Smooth muscle cell (in vitro differentiated cells): ENCODE data around the gene TNFRSF4. TPM values are rescaled to one million over a fixed set of nuclear protein-coding genes. Genes with fewer than 3 reads are reported as not detected.

Experiments
- DNase-seq: peaks from one replicate; lab custom pipeline; 2025; ENCODE audit not compliant: unreplicated experiment; lab: John Stamatoyannopoulos, UW
- H2AFZ ChIP-seq: fragments of 200-600 bp; sonication (generic); 2 replicates; pipeline ENCODE4 v1.6.0; 2016; ENCODE audit warnings: antibody characterized with exemption, low read depth, mild to moderate bottlenecking
- H3F3A ChIP-seq: fragments of 200-600 bp; sonication (generic); 2 replicates; pipeline ENCODE4 v1.6.0; 2017; ENCODE audit warnings: antibody characterized with exemption, low read depth
- H3K27ac ChIP-seq: fragments of 200-600 bp; sonication (generic); 2 replicates; pipeline ENCODE4 v1.5.1; 2016; ENCODE audit warnings: low read depth, mild to moderate bottlenecking
- H3K27me3 ChIP-seq: fragments of 200-600 bp; sonication (generic); 2 replicates; pipeline ENCODE4 v1.6.1; 2016; ENCODE audit warnings: low read depth, mild to moderate bottlenecking
- H3K36me3 ChIP-seq: fragments of 200-600 bp; sonication (generic); 2 replicates; pipeline ENCODE4 v1.5.1; 2016; ENCODE audit warnings: low read depth
- H3K4me1 ChIP-seq: fragments of 200-600 bp; sonication (generic); 2 replicates; pipeline ENCODE4 v1.5.1; 2016; ENCODE audit warnings: low read depth
- H3K4me2 ChIP-seq: fragments of 200-600 bp; sonication (generic); 2 replicates; pipeline ENCODE4 v1.6.0; 2016; ENCODE audit warnings: mild to moderate bottlenecking
- H3K4me3 ChIP-seq: fragments of 200-600 bp; sonication (generic); 2 replicates; pipeline ENCODE4 v1.5.1; 2016; ENCODE audit warnings: mild to moderate bottlenecking
- H3K79me2 ChIP-seq: fragments of 200-600 bp; sonication (generic); 2 replicates; pipeline ENCODE4 v1.6.0; 2016; ENCODE audit warnings: low read depth, mild to moderate bottlenecking
- H3K9ac ChIP-seq: fragments of 200-600 bp; sonication (generic); 2 replicates; pipeline ENCODE4 v1.6.0; 2016; ENCODE audit warnings: low read depth
- H3K9me3 ChIP-seq: fragments of 200-600 bp; sonication (generic); replicated peaks from 2 replicates; pipeline ENCODE4 v1.5.1; 2016; ENCODE audit warnings: low read depth
- H4K20me1 ChIP-seq: fragments of 200-600 bp; sonication (generic); 2 replicates; pipeline ENCODE4 v1.6.0; 2016; ENCODE audit warnings: low read depth
- WGBS: methylation state at CpG from one replicate; pipeline ENCODE4 v1.1.7; 2016; ENCODE audit warnings: low lambda C conversion rate; 5-methylcytosine and 5-hydroxymethylcytosine counted together
- polyA plus RNA-seq: library from polyadenylated mRNA; unstranded; fragments of >200 nt; fragmentation: Nextera tagmentation; extraction: Ambion mirVana; gene quantifications from 2 replicates; pipeline ENCODE4 v1.2.1, GENCODE V29; 2016
- total RNA-seq: library from RNA; depleted of rRNA; stranded (reverse); fragments of >200 nt; gene quantifications from 2 replicates; pipeline ENCODE4 v1.2.3, GENCODE V29; 2014
- TF ChIP-seq, protein P1 (sequence below): fragments of 200-600 bp; sonication (generic); IDR thresholded peaks from 2 replicates; pipeline ENCODE4 v1.5.1; 2017; ENCODE audit warnings: borderline replicate concordance, mild to moderate bottlenecking, antibody characterized with exemption; ENCODE audit not compliant: insufficient read depth, poor library complexity, severe bottlenecking

Gene TNFRSF4
- total and polyA plus RNA-seq, 2 experiments from 2014 or later = not detected

- H3K36me3 ChIP-seq = no peaks in the 10 kb centered on the region
- TF ChIP-seq, protein P1, sequence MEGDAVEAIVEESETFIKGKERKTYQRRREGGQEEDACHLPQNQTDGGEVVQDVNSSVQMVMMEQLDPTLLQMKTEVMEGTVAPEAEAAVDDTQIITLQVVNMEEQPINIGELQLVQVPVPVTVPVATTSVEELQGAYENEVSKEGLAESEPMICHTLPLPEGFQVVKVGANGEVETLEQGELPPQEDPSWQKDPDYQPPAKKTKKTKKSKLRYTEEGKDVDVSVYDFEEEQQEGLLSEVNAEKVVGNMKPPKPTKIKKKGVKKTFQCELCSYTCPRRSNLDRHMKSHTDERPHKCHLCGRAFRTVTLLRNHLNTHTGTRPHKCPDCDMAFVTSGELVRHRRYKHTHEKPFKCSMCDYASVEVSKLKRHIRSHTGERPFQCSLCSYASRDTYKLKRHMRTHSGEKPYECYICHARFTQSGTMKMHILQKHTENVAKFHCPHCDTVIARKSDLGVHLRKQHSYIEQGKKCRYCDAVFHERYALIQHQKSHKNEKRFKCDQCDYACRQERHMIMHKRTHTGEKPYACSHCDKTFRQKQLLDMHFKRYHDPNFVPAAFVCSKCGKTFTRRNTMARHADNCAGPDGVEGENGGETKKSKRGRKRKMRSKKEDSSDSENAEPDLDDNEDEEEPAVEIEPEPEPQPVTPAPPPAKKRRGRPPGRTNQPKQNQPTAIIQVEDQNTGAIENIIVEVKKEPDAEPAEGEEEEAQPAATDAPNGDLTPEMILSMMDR = no peak
Measured at GRCh38 chr1:1260843-1261560, 47.0 kb upstream of the TNFRSF4 start.

GRCh38 chr1:1259951-1260600 lies 46.1 kb upstream of the TNFRSF4 start:
- Histone ChIP-seq H3K27me3 (no peaks in the 10 kb centered on the region), H3K9ac (no peak overlapping the region), H3K9me3 (no peaks in the 10 kb centered on the region), H4K20me1 (peaks cover 84% of the 10 kb centered on the region), H3F3A (no peaks in the 10 kb centered on the region), H3K36me3 (no peaks in the 10 kb centered on the region), H3K79me2 (peaks cover 28% of the 10 kb centered on the region), H3K4me1 (no peaks in the 10 kb centered on the region), H2AFZ (no peak overlapping the region), H3K4me3 (no peak overlapping the region), H3K27ac (no peak overlapping the region), H3K4me2 (no peak overlapping the region)
- 96% methylated on average over 26 of the region's 26 CpGs for WGBS
- DNase-seq = no peak
- TF ChIP-seq, protein P1 = no peak

More at GRCh38 chr1:1260843-1261560, 47.0 kb upstream of the TNFRSF4 start:
- Histone ChIP-seq H3K4me3 (no peak overlapping the region), H3K4me1 (no peaks in the 10 kb centered on the region), H3K4me2 (no peak overlapping the region), H3F3A (peaks cover 2% of the 10 kb centered on the region), H4K20me1 (peaks cover 79% of the 10 kb centered on the region), H3K27me3 (no peaks in the 10 kb centered on the region), H3K79me2 (peaks cover 29% of the 10 kb centered on the region), H3K27ac (no peak overlapping the region), H3K9me3 (no peaks in the 10 kb centered on the region), H3K9ac (no peak overlapping the region), H2AFZ (no peak overlapping the region)
- no peak for DNase-seq
- WGBS = 96% methylated on average over 16 of the region's 16 CpGs

DNA sequence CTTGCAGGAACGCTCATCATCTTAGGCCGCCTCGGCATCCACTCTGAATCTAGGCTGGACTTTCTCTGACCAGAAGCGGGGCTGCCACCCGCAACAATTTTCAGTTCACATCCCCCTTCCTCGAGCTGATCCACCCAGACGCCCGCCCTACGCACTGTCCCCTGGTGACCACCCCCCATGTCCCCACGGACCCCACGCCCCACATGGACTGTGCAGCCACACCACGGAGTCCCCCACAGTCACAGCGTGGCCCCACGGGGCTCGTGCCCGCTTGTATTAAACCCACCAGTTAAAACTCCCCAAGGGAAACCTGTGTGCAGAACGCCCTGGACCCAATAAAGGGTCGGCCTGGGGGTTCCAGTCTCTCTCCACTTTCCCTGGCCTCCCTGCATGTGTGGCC lies 45.6 kb upstream of the TNFRSF4 start:
- Histone ChIP-seq H4K20me1 (peaks cover 84% of the 10 kb centered on the region), H3K79me2 (peaks cover 28% of the 10 kb centered on the region), H3K9me3 (no peaks in the 10 kb centered on the region), H3K36me3 (no peaks in the 10 kb centered on the region), H3K4me3 (no peak overlapping the region), H3K4me2 (no peak overlapping the region), H3K4me1 (no peaks in the 10 kb centered on the region), H3F3A (no peaks in the 10 kb centered on the region), H3K27me3 (no peaks in the 10 kb centered on the region), H2AFZ (no peak overlapping the region), H3K9ac (no peak overlapping the region), H3K27ac (no peak overlapping the region)
- DNase-seq = no peak
- TF ChIP-seq, protein P1 = no peak
- WGBS = 99% methylated on average over 18 of the region's 18 CpGs
